ENCODE data around the gene ZNF772. TPM values are rescaled to one million over a fixed set of nuclear protein-coding genes. Genes with fewer than 3 reads are reported as not detected.

Gene ZNF772
- polyA plus RNA-seq, 4 donors: 9.8 to 23.2 (median 22.3) TPM

DNA sequence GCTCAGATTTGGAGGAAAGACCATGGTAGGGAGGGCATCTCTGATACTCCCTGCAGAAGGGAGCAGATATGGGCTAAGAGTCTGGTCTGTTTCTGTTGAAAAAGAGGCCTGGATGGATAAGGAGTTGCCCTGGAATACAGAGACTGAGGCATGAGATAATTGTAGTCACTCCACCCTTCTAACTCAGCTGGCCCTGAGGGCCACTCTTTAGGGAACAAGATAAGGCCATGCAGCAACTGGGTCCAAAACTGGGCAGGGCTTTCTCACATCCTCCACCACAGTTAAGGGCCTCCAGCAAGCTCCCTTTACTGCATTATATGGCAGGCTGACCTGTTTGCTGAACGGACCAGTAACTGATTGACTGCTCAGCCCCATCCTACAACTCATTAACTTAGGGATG lies 40.9 kb downstream of the ZNF772 start:
- no peak for DNase-seq (ENCODE audit: low read depth in 4 of 4, low spot score in 3 of 4)

DNA sequence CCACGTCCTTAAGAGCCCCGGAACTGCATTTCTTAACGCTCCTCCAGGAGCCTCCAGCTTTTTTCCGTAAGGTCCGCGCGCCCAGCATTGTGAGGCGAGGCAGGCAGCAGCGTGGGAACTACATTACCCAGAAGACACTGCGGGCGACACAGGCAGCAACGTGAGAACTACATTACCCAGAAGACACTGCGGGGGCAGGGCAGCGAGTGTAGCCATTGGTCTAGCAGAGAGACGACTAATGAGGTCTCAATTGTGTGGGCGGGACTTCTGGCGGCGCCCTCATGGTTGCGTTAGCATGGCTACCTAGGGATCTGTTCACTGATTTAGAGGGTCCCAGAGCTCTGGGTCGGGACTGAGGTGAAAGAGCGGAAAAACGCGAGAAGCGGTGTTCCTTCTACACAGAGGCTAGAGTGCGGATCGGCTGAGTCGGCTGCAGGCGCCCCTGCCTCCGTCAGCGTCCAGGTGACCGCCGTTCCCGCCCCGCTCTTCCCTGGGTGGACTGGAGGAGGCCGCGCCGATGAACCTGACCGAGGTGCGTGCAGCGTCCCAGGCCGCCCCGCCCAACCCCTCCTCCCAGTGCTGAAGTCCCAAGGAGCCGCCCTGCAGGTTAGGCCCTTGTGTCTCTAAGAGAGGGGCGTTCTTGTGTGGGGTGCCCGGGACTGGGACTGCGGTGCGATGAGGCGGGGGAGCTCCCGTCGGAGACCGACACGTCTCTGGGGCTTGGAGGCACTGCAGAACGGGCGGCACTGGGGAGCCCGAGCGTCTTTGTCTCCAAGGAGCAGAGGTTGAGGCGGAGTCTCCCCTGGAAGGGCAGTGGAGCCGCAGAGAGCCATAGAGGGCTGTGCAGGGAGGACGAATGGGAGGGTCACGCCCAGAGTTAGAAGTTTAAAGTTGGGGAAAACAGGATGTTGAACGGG lies 42.0 kb downstream of the ZNF772 start, which contains the start of gene ZNF749:
ZNF749 (plus strand) TSS at position 264 of the 917 bp plus-strand sequence; CDS start at position 518, 254 bp downstream.
- DNase-seq (ENCODE audit: low read depth in 4 of 4, low spot score in 3 of 4): peak; percentile 90 to 99 (median 96)

DNA sequence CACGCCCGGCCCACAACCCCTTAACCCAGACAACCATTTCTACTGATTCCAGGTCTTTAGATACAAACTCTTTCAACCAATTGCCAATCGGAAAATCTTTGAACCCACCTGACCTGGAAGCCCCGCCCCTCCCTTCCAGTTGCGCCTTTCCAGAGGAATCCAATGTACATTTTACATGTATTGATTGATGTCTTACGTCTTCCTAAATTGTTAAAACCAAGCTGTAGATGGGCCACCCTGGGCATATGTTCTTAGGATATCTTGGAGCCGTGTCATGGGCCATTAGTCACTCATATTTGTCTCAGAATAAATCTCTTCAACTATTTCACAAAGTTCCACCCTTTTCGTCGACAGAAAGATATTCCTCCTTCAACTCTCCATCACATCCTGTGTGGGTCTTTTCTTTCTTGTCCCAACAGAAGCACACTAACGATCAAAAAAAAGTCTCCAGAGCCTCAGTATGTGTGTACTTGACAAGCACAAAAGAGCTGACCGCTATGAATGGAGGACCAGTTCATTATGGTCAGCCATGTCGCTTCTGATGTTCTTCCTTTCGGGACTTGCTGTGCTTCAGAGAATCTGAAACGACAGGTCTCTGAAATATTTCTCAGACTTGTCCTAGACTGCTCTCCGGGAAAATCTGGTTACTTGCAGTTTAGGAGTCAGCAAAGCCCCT lies 42.8 kb downstream of the ZNF772 start:
- peak in 1 of 4 donors; percentile 29 for DNase-seq (ENCODE audit: low read depth in 4 of 4, low spot score in 3 of 4)

DNA sequence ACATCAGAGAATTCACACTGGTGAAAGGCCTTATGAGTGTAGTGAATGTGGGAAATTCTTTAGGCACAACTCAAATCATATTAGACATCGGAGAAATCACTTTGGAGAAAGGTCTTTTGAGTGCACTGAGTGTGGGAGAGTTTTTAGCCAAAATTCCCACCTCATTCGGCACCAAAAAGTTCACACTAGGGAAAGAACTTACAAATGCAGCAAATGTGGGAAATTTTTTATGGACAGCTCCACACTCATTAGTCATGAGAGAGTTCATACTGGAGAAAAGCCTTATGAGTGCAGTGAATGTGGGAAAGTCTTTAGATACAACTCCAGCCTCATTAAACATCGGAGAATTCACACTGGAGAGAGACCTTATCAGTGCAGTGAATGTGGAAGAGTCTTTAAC lies 56.3 kb downstream of the ZNF772 start:
- no peak for DNase-seq (ENCODE audit: low read depth in 4 of 4, low spot score in 3 of 4)

DNA sequence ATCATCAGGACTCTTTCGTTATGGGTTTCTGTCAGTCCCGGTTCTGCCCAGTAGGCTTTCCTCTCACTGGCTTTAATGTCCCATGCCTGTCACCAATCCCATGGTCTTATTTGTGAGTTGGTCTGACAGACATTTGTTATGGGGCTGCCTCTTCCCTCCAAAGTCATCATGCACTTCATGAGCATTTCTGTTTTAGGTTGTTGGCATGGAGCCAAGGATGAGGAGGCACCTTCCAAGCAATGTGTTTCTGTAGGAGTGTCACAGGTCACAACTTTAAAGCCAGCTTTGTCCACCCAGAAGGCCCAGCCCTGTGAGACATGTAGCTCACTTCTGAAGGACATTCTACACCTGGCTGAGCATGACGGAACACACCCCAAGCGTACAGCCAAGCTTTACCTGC lies 57.9 kb downstream of the ZNF772 start:
- no peak for DNase-seq (ENCODE audit: low read depth in 4 of 4, low spot score in 3 of 4)

Other genes starting within 250 kb of the ZNF772 start
- 1 to 10 TPM in 3 of 4 donors, under 1 TPM in 1; 0.96 to 6.5 (median 1.7) TPM for gene AURKC, start 246.5 kb downstream of the ZNF772 start, polyA plus RNA-seq (ENCODE audit: insufficient read length in 4 of 4)
- gene ZNF805, start 236.9 kb downstream of the ZNF772 start, polyA plus RNA-seq (ENCODE audit: insufficient read length in 4 of 4): 1 to 10 TPM; 5.3 to 6.9 (median 6.3) TPM
- gene ZNF460, start 197.1 kb downstream of the ZNF772 start, polyA plus RNA-seq (ENCODE audit: insufficient read length in 4 of 4): 1 to 10 TPM; 2.6 to 3.5 (median 3.0) TPM
- 10 to 100 TPM in 1 of 4 donors, 1 to 10 TPM in 3; 7.2 to 10.3 (median 8.8) TPM for gene ZNF543, start 157.1 kb downstream of the ZNF772 start, polyA plus RNA-seq (ENCODE audit: insufficient read length in 4 of 4)
- 10 to 100 TPM; 14.7 to 19.0 (median 17.1) TPM for gene ZNF304, start 126.3 kb downstream of the ZNF772 start, polyA plus RNA-seq (ENCODE audit: insufficient read length in 4 of 4)
- gene TRAPPC2B, start 114.0 kb downstream of the ZNF772 start, polyA plus RNA-seq (ENCODE audit: insufficient read length in 4 of 4): 10 to 100 TPM; 14.8 to 20.2 (median 16.6) TPM
- gene ZNF547, start 114.0 kb downstream of the ZNF772 start, polyA plus RNA-seq (ENCODE audit: insufficient read length in 4 of 4): 1 to 10 TPM; 2.5 to 6.6 (median 6.0) TPM
- 10 to 100 TPM; 21.8 to 27.6 (median 24.8) TPM for gene ZNF548, start 87.7 kb downstream of the ZNF772 start, polyA plus RNA-seq (ENCODE audit: insufficient read length in 4 of 4)
- 10 to 100 TPM; 11.7 to 13.9 (median 12.3) TPM for gene ZNF17, start 66.4 kb downstream of the ZNF772 start, polyA plus RNA-seq (ENCODE audit: insufficient read length in 4 of 4)
- 10 to 100 TPM in 3 of 4 donors, 1 to 10 TPM in 1; 5.6 to 14.0 (median 12.7) TPM for gene ZNF749, start 42.2 kb downstream of the ZNF772 start, polyA plus RNA-seq (ENCODE audit: insufficient read length in 4 of 4)
- 1 to 10 TPM; 1.6 to 5.8 (median 3.1) TPM for gene VN1R1, start 20.4 kb downstream of the ZNF772 start, polyA plus RNA-seq (ENCODE audit: insufficient read length in 4 of 4)
- gene ZNF419, start 10.2 kb upstream of the ZNF772 start, polyA plus RNA-seq (ENCODE audit: insufficient read length in 4 of 4): 10 to 100 TPM; 14.2 to 23.6 (median 20.2) TPM
- 10 to 100 TPM; 10.1 to 13.9 (median 11.6) TPM for gene ZNF773, start 22.4 kb upstream of the ZNF772 start, polyA plus RNA-seq (ENCODE audit: insufficient read length in 4 of 4)
- 10 to 100 TPM; 10.5 to 15.7 (median 14.1) TPM for gene ZNF549, start 49.8 kb upstream of the ZNF772 start, polyA plus RNA-seq (ENCODE audit: insufficient read length in 4 of 4)
- 10 to 100 TPM; 15.1 to 22.7 (median 21.1) TPM for gene ZNF550, start 82.3 kb upstream of the ZNF772 start, polyA plus RNA-seq (ENCODE audit: insufficient read length in 4 of 4)
- gene ZNF416, start 101.3 kb upstream of the ZNF772 start, polyA plus RNA-seq (ENCODE audit: insufficient read length in 4 of 4): 10 to 100 TPM in 1 of 4 donors, 1 to 10 TPM in 3; 7.3 to 10.1 (median 8.6) TPM
- 10 to 100 TPM; 12.9 to 21.4 (median 17.3) TPM for gene ZIK1, start 106.6 kb upstream of the ZNF772 start, polyA plus RNA-seq (ENCODE audit: insufficient read length in 4 of 4)
- gene ZNF530, start 122.3 kb upstream of the ZNF772 start, polyA plus RNA-seq (ENCODE audit: insufficient read length in 4 of 4): 1 to 10 TPM; 4.4 to 5.4 (median 4.7) TPM
- 10 to 100 TPM; 16.0 to 28.1 (median 27.1) TPM for gene ZNF134, start 136.7 kb upstream of the ZNF772 start, polyA plus RNA-seq (ENCODE audit: insufficient read length in 4 of 4)
- gene ZNF211, start 155.6 kb upstream of the ZNF772 start, polyA plus RNA-seq (ENCODE audit: insufficient read length in 4 of 4): 10 to 100 TPM; 24.7 to 46.4 (median 32.4) TPM
- gene ZSCAN4, start 191.4 kb upstream of the ZNF772 start, polyA plus RNA-seq (ENCODE audit: insufficient read length in 4 of 4): under 1 TPM in 2 of 4 donors, not detected in 2; 0.09 to 0.17 TPM
- gene ZNF551, start 204.4 kb upstream of the ZNF772 start, polyA plus RNA-seq (ENCODE audit: insufficient read length in 4 of 4): 10 to 100 TPM in 3 of 4 donors, 1 to 10 TPM in 1; 9.3 to 17.4 (median 15.0) TPM
- 10 to 100 TPM; 22.8 to 33.6 (median 31.2) TPM for gene ZNF154, start 231.6 kb upstream of the ZNF772 start, polyA plus RNA-seq (ENCODE audit: insufficient read length in 4 of 4)

Measured in left renal pelvis (tissue), 4 donors.